Stimulated activated CD8-positive, alpha-beta memory T cell treated with anti-CD3 and anti-CD28 coated beads, Interleukin-7, amount 100 ng/mL, for 1 hour (primary cell): ENCODE measurements around the gene ITGB2.
"Not testable (repeated sequence)": the region's sequence is repeated elsewhere in the genome, so short reads cannot be mapped to it uniquely, and the experiment has no call there.

ENCODE experiments used
- DNase-seq, 2 donors: peaks; one replicate each; pipeline ENCODE4 v3.0.0-alpha.2; 2020; ENCODE audit warnings: low read depth in 2 of 2

Gene ITGB2

DNA sequence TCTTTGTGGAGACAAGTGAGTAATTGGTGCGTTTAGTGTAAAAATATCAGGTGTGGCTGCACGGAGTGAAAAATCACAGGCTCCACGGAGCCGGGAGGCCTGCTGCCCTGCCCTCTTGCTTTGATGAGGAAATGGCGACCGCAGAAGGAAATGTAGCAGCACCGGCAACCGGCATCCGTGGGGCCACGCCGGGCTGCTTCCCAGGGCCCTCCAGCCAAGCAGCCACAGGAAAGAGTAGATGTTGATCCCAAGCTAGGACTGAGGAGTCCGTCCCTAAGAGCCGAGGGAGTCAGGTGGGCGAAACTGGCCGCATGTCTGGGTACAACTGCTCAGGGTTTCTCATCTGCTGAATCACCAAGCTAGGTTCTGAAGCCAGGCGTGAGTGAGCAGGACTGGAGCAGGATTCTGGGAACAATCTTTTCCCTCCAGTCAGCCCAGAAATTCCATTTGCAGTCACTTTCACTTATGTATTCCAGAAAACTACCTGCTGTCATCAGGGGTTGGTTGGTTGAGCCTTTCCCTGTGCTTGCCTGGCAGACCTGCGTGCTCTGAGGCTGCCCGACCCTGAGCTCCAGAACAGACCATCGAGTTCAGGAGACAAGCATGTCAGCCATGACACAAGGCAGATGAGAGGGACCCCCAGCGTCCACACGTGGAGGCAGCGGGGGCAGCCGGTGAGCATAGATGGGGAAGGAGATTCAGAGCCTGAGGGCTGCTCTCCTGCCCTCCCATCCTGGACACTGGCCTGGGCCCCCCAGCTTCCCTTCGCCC lies 5.8 kb upstream of the ITGB2 start:
- no peak for DNase-seq

DNA sequence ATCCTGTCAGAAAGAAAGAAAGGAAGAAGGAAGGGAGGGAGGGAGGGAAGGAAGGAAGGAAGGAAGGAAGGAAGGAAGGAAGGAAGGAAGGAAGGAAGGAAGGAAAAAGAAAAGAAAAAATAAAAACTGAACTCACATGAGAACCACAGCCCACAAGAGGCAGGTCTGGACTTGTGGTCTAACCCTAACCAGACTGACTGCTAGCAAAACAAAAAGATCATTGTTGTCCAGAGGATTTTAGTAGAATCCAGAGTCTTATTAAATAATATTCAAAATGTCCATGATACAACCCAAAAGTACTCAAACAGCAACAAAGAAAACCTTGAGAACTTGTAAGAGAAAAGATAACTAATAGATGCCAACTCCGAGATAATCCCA lies 4.7 kb upstream of the ITGB2 start:
- DNase-seq: no peak

DNA sequence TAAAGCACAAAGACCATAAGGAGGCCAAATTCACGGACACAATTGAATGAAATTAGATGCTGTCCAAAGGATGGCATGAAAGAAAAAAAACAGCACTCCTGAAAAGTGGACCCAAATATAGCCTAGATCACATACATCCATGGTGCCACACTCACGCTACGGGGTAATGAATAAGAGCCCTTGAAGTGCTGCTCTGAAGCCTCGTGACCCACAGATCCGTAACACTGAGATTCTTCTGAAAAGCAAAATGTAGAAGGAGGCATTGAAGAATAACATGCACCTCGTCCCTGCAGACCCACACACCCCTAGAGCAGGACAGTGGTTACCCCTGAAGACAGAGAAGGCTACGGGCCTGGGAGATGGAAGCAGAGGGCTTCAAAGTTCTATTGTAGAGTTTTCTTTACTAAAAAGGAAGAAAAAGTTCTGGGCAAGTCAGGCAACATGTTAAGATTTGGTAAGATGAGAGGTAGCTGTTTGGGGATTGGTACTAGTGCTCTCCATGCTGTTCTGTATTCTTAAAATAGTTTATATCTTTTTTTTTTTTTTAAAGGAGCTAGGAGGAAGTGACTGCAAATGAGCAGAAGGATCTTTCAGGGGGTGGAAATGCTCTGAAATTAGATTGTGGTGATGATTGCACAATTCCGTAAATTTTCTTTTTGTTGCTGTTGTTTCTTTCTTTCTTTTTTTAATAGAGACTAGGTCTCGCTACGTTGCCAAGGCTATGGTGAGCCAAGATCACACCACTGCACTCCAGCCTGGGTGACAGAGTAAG lies 4.1 kb upstream of the ITGB2 start:
- no peak for DNase-seq

DNA sequence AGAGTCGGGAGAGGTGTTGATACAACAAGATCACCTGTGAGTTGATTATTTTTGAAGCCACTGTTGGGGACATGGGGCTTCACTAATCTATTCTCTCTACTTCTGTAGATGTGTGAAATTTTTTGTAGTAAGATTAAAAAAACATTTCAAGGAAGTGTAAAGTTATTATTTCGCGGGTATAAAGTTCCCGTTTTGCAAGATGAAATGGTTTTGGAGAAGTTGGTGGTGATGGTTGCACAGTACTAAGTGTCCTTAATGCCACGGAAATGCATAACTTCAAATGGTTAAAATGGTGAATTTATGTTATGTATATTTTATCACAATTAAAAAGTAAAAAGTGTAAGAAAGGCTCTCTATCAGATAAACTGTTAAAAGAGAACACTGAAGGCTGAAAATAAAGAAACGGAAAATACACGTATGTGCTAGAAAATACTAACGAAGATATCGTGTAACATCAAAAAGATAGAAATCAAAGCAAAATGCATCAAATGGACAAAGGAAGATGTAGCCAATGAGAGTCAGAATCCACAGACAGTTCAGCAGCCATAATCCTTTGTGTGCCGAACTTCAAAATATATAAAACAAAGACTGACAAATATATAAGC lies 2.9 kb upstream of the ITGB2 start:
- DNase-seq: no peak

DNA sequence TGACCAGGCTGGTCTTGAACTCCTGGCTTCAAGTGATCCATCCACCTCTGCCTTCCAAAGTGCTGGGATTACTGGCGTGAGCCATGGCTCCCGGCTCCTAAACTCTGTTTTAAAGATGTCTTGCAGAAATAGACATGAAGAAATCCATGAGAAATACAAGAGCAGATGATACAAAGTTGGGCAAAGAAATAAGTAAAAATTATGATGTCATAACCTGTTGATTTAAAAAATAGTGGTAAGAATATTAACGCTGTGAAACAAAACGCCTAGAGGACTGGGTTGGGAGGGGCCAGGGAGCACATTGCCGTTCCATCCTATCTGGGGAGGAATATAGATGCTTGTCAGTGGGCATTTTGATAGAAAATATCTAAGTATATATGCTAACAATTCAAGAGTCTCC lies 1.2 kb upstream of the ITGB2 start:
- no peak for DNase-seq

DNA sequence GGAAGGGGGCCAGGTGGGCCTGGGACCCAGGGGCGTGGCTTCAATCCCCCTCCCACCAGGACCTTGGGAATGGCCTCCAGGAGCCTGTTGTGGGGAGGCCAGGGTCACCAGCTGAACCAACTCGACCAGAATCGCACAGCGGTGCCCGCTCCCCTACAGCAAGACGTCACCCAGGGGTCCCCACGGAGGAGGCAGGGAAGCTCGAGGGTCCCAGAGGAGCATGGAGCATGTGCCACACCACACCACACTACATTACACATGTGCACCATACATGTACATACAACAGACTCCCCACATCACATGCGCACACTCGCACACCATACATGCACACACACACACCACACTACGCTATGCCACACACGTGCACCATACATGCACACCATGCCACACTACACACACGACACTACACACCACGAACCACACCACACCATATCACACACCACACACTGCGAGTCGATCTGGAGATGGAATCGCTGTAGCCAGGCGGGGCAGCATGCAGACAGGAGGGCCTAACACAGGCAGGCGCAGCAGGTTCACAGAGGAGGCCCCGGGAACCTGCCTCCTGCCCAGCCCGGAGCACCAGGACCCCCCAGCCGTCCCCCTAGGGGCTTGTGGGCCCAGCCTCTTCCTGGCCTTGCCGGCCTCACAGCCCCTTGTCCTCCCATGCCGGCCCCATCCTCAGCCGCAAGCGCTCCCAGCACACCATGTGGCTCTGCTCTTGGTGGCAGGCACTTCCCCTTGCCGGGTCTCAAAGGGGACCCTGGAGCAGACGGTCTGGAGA lies 596 bp downstream of the ITGB2 start:
- DNase-seq: no peak

DNA sequence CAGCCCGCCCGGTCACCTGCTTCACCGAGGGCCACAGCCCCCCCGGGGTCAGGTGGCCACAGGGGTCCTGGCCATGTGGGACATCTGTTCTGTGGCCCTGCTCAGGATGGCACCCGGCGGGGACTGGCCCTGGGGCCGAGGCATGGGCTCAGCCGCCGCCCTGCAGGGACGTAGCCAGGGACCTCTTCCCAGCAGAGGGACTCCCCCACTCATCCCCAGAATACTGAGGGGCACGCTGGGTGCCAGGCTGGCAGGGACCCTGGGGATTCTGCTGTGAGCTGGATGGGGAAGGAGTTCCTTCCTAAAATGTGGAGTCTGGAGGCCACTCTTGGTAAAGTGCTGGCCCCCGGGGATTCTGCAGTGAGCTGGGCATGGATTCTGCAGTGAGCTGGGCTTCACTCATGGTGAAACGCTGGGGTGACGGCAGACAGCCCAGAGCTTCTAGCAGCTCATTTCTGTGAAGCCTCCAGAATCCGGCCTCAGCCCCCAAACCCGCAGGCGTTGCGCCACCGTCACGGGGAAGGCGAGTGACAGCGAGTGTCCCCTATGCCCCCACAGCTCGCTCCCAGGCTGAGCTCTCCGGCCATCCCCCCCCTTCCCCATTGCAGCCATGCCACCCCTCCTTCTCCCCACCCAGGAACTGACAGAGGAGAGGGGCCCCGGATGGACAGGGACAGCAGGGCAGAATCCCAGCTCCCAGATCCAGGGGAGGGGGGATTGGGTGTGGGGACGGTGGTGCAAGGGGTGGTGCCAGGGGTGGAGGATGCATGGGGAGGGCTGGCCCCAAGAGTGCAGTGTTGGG lies 1.4 kb downstream of the ITGB2 start:
- DNase-seq: no peak

DNA sequence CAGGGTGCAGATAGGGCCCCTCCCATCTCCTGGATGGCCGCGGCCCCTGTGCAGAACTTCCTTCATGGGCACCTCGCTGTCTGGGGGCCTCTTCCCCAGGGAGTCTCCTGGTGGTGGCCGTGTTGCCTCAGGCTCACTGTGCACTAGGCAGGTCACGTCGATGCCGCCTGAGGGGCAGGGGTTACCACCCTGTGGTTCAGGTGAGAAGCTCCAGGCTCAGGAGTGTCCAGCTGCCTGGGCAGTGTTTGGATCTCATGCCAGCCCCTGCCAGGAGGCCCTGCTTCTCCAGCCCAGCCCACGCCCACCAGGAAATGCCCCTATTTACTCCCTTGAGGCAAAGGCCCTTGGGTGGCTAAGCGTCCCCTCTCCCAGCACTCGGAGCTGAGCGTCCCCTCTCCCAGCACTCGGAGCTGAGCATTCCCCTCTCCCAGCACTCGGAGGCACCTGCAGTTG lies 2.1 kb downstream of the ITGB2 start:
- no peak for DNase-seq

DNA sequence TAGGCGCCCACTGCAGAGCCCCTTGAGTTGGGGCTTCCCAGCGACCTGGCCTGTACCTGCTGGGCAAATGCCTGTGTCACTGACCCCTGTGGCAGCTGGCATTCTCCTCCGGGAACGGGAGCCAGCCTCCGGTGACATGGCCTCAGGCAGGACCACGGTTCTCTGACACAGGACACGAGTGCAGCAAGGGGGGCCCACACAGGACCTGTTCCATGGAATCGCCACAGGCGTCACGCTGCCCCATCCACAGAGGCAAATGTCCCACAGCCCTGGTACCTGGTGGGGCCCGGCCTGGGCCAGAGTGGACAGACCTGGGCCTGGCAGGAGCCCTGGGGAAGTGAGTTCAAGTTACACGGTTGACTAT lies 2.6 kb downstream of the ITGB2 start:
- no peak for DNase-seq

DNA sequence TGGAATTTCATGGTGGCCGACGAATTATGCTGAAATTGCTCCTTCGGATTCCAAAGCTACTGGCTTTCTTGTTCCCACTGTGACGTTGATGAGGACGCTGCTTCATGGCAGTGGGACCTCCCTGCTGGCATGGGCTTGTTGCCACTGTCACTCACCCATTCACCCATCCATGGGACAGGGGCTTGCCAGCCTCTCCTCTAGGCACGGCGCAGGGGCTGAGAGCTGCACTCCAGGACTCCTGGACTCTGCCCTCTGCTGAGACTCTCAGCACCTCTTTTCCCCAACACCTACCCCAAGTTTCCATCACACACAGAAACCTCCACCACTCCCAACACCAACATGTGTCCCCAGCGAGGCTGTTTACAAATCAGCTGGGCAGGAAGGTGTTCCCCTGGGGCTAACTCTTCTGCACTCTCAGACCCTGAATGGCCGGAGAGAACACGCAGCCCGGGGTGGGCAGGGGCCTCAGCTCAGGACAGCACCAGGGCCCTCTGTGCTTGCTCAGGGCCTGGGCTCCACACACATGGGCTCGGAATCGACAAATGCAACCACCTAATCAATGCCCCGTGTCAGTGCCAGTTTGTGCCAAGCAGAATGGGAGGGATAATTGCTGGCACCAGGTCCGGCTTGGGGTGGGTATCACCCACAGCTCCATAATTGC lies 3.1 kb downstream of the ITGB2 start:
- DNase-seq: no peak

DNA sequence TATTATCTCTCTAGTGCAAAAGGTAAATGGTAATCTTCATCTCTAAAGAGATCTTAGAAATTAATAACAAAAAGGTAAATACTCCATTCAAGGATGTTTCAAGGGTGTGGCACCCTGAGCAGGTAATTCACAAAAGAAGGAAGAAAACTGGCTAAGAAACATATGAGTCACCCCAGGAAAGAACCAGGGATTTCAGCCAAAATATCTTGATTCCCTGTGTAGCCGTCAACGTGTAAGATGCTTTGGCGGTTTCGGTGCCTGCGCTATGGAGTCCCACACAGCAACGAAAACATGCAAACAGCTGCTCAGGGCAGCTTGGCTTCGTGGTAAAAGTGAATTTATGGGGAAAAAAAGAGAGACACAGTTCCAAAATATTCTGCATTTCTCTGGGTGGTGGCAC lies 3.7 kb downstream of the ITGB2 start:
- no peak for DNase-seq

DNA sequence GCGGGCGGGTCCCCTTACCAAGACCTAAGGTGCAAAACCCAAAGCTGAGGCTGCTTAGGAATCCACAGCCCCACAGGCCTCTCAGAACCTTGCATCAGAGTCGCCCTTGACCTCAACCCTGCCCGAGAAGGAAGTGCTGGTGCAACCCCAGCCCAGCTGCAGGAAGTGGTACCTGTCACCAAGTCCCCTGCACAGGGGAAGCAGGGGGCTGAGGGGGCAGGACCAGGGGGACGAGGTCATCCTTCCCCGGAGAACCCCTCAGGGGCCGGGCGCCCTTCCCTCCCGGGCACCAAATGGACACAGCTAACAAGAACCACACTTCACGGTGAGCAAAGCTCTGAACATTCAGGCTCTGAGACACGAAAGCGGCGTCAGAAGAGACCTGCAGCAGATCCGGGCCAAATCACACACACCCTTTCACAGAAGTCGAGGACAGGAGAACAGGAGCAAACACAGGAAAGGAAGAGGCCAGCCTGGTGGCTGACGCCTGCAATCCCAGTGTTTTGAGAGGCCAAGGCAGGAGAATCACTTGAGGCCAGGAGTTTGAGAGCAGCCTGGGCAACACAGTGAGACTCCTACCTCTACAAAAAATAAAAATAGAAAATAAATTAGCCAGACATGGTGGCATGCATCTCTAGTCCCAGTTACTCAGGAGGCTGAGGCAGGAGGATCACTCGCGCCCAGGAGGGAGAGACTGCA lies 6.4 kb downstream of the ITGB2 start:
- DNase-seq: peak in 1 of 2 donors; percentile 43

DNA sequence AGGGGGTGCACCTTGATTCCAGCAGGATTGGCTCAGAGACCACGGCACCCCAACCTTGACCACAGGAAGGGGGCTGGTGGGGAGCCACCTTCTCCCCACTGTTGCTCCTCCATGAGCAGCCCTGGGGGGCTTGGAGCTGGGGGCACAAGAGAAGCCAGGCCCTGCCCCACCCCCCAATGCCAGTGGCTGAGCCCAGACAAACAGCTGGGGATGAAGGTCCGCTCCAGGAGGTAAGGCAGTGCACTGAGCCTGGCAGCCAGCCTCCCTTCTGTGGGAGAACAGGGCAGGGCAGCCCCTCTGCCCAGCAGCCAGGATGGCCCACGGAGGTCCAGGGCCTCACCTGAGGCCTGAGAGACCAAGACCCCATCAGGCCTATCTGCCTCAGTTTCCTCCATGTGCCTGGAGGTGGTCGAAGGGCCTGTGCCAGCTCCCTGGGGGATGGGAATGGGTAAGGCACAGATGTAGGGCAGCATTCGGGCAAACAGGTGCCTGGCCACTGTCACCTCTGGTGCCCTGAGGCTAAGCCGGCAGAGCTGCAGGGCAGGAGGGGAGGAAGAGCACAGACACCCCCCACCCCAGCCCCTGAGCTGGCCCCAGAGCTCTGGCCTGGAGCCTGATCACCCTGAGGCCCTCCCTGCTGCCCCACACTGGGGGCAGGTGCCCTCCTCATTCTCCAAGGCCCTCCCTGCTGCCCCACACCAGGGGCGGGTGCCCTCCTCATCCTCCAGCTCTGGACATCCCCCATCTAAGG lies 7.1 kb downstream of the ITGB2 start:
- no peak for DNase-seq

DNA sequence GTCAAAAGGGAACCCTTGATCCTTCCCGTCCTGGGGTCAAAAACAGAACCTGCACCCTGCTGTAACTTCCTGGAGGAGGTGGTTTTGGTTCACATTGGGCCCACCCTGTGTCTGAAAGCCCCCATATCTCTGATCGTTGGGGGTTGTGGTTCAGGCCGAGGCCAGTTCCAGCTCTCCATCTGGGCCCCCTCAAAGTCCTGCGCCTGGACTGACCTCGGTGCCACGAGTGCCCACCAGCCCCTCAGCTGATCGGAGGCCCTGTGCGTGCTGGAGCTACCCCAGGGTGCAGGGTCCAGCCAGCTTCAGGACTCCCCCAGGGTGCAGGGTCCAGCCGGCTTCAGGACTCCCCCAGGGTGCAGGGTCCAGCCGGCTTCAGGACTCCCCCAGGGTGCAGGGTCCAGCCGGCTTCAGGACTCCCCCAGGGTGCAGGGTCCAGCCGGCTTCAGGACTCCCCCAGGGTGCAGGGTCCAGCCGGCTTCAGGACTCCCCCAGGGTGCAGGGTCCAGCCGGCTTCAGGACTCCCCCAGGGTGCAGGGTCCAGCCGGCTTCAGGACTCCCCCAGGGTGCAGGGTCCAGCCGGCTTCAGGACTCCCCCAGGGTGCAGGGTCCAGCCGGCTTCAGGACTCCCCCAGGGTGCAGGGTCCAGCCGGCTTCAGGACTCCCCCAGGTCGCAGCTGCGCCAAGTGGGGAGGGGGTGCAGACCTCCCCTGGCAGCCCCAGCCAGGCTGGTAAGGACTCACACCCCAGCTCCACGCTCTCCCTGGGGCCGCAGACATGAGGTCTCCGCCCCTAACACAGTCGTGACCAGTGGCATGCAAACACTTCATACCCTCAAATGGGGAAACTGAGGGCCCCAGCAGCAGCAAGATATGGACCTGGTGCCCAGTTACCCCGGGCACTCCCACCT lies 7.9 kb downstream of the ITGB2 start:
- not testable (repeated sequence) for DNase-seq

DNA sequence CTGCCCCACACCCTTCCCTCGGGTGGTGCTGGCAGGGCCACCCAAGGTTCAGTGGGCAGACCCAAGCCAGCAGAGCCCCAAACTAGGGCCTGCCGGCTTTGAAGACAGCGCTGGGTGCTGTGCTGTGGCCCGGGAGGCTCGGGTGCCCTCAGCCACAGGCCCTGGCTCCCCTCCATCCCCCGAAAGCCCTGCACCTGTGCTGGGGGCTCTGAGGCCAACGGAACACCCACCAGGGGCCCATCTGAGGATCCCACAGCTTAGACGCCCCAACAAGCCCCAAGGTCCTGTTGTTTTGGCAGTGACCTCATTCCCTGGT lies 8.6 kb downstream of the ITGB2 start:
- DNase-seq: no peak

DNA sequence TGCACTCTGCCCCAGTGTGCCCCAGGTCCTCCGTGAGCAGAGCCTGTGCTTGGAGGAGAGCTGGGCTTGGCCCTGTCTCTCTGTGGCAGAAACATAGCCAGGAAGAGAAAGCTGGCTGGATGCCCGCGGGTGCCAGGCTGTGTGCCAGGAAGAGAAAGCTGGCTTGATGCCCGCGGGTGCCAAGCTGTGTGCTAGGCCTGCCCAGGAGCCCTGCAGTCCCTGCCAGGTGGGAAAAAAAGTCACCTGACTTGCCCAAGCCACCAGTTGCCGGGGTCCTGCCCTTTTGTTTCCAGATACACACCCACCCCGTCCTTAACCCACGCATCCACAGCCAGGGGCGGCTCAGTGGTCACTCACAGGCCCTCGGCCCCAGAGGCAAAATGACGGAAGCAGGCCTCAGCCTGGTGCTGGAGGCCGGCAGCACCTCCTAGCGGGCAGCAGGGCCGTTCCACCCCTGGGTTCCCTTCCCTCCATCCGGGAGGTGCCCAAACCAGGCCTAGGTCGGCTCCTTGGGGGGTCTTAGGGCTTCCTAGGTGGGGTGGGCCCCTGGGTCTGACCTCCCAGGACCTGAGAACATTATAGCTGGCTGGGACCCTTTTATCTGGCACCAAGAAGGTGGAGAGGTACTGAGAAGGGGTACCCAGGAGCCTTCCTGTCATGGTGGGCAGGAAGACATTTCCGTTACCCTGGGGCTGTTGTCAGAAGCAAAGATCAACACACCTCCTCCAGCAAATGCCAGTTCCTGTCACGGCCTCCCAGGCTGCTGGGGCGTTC lies 9.1 kb downstream of the ITGB2 start:
- DNase-seq: no peak

DNA sequence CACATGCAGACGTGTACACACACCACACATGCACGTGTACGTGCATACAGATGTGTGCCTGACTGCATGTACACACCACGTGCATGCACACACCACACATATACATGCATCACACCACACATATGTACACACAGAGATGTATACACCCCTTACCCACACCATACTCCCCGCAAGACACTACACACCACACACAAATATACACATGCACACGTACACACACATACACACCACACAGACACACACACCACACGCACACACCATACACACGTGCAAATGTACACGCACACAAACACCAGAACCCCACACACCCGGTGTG lies 9.7 kb downstream of the ITGB2 start:
- no peak for DNase-seq
